A549 (cell line): ENCODE measurements around the gene GOLT1B. TPM values are rescaled to one million over a fixed set of nuclear protein-coding genes. Genes with fewer than 3 reads are reported as not detected.

ENCODE experiments used
- ATAC-seq, 2 experiments: fragments of 200-7000 bp in 1 of 2; fragments of >200 bp in 1 of 2; cut with Nextera tagmentation in 1 of 2; cut with Tn5 transposase in 1 of 2; 3 replicates each; pipeline versions ENCODE4 v1.8.0 to v1.9.1; 2018 to 2020; ENCODE audit warnings: mild to moderate bottlenecking in 1 of 2, moderate library complexity in 1 of 2
- CTCF ChIA-PET: fragments of 300-600 bp; sonication (Branson Sonifier 250); formaldehyde crosslinking; extraction: SDS; loops from one replicate; lab custom pipeline; 2021; ENCODE audit warnings: antibody characterized with exemption, inconsistent platforms; lab: Yijun Ruan, JAX
- POLR2A ChIA-PET: fragments of 350-600 bp; formaldehyde crosslinking; extraction: SDS; loops from one replicate; lab custom pipeline; 2021; ENCODE audit warnings: antibody characterized with exemption, inconsistent platforms; lab: Yijun Ruan, JAX
- DNase-seq, 2 experiments: peaks; one replicate each; pipeline versions ENCODE4 v3.0.0 to v3.0.0-alpha.2; 2011 to 2016; ENCODE audit warnings: low read depth in 1 of 2, low spot score in 1 of 2
- FAIRE-seq: peaks from 2 replicates; lab custom pipeline; 2011; peaks lifted over from hg19 to GRCh38; lab: Jason Lieb, UNC
- H3K27ac ChIP-seq, 2 experiments: fragments of >200 bp; sonication (Bioruptor Twin); formaldehyde crosslinking; 3 replicates each; pipeline ENCODE4 v1.5.1; 2016 to 2017
- H3K4me1 ChIP-seq: fragments of >200 bp; sonication (Bioruptor Twin); formaldehyde crosslinking; 3 replicates; pipeline ENCODE4 v1.6.1; 2016
- H3K4me2 ChIP-seq: fragments of >200 bp; sonication (Bioruptor Twin); formaldehyde crosslinking; 3 replicates; pipeline ENCODE4 v1.6.1; 2016
- H3K4me3 ChIP-seq: fragments of >200 bp; sonication (Bioruptor Twin); formaldehyde crosslinking; 3 replicates; pipeline ENCODE4 v1.5.1; 2016
- H3K9me3 ChIP-seq: fragments of >200 bp; sonication (Bioruptor Twin); formaldehyde crosslinking; 3 replicates; pipeline ENCODE4 v1.6.1; 2016
- ATOH8 ChIP-seq: fragments of 250-450 bp; sonication (Bioruptor Pico); IDR thresholded peaks from 2 replicates; pipeline ENCODE4 v1.5.0; 2020; ENCODE audit warnings: low read depth, mild to moderate bottlenecking, moderate library complexity
- E2F6 ChIP-seq: IDR thresholded peaks from 2 replicates; pipeline ENCODE4 v1.6.1; 2012; ENCODE audit warnings: low read depth, borderline replicate concordance
- EHF ChIP-seq: fragments of 250-450 bp; sonication (Bioruptor Pico); IDR thresholded peaks from 2 replicates; pipeline ENCODE4 v1.5.0; 2020; ENCODE audit warnings: mild to moderate bottlenecking
- ELK1 ChIP-seq: fragments of 150-350 bp; IDR thresholded peaks from 2 replicates; pipeline ENCODE4 v1.6.1; 2014; ENCODE audit warnings: low read depth, mild to moderate bottlenecking, low read length
- EP300 ChIP-seq, 2 experiments: fragments of >200 bp; sonication (Bioruptor Twin); formaldehyde crosslinking; IDR thresholded peaks; 2 replicates in 1 of 2; 3 replicates in 1 of 2; pipeline ENCODE4 v1.6.1; 2016 to 2017
- FOXS1 ChIP-seq: fragments of 250-450 bp; sonication (Bioruptor Pico); IDR thresholded peaks from 2 replicates; pipeline ENCODE4 v1.5.0; 2020; ENCODE audit warnings: mild to moderate bottlenecking, moderate library complexity
- HOXB5 ChIP-seq: fragments of 250-450 bp; sonication (Bioruptor Pico); IDR thresholded peaks from 2 replicates; pipeline ENCODE4 v1.5.0; 2020; ENCODE audit warnings: mild to moderate bottlenecking, moderate library complexity
- JUNB ChIP-seq: fragments of >200 bp; sonication (Bioruptor Twin); formaldehyde crosslinking; IDR thresholded peaks from 2 replicates; pipeline ENCODE4 v1.6.1; 2016
- KDM5A ChIP-seq: fragments of 200-600 bp; sonication (generic); IDR thresholded peaks from 2 replicates; pipeline ENCODE4 v1.6.1; 2016; ENCODE audit warnings: antibody characterized with exemption, mild to moderate bottlenecking
- MYC ChIP-seq: IDR thresholded peaks from 2 replicates; pipeline ENCODE4 v1.6.1; 2012; ENCODE audit warnings: mild to moderate bottlenecking, inconsistent platforms, low read length, improper control_type of control experiment, borderline replicate concordance
- PBX3 ChIP-seq: IDR thresholded peaks from 2 replicates; pipeline ENCODE4 v1.6.1; 2012
- PHF8 ChIP-seq: fragments of 200-600 bp; sonication (generic); IDR thresholded peaks from 2 replicates; pipeline ENCODE4 v1.6.1; 2016; ENCODE audit warnings: low read depth, mild to moderate bottlenecking, antibody characterized with exemption, moderate library complexity, borderline replicate concordance
- RAD21 ChIP-seq, 2 experiments: fragments of >200 bp in 1 of 2; sonication (Bioruptor Twin) in 1 of 2; formaldehyde crosslinking in 1 of 2; IDR thresholded peaks in 1 of 2; conservative IDR thresholded peaks in 1 of 2; 2 replicates in 1 of 2; 3 replicates in 1 of 2; pipeline ENCODE4 v1.6.1; 2012 to 2018; ENCODE audit warnings: inconsistent platforms in 1 of 2
- RARB ChIP-seq: fragments of 250-450 bp; sonication (Bioruptor Pico); IDR thresholded peaks from 2 replicates; pipeline ENCODE4 v1.8.0; 2021; ENCODE audit warnings: mild to moderate bottlenecking, moderate library complexity
- RFX5 ChIP-seq: fragments of 450-650 bp; IDR thresholded peaks from 2 replicates; pipeline ENCODE4 v1.7.1; 2014; ENCODE audit warnings: antibody characterized with exemption, mild to moderate bottlenecking, moderate library complexity
- SREBF2 ChIP-seq: fragments of 450-650 bp; IDR thresholded peaks from 2 replicates; pipeline ENCODE4 v1.6.1; 2014; ENCODE audit warnings: mild to moderate bottlenecking, moderate library complexity
- ZFP36 ChIP-seq: fragments of 450-650 bp; IDR thresholded peaks from 2 replicates; pipeline ENCODE4 v1.6.1; 2014; ENCODE audit warnings: borderline replicate concordance; ENCODE audit not compliant: partially characterized antibody
- ZNF302 ChIP-seq: fragments of 250-450 bp; sonication (Bioruptor Pico); IDR thresholded peaks from 2 replicates; pipeline ENCODE4 v1.9.0; 2021; ENCODE audit warnings: inconsistent platforms, mild to moderate bottlenecking, moderate library complexity
- WGBS: methylation state at CpG from one replicate; pipeline ENCODE4 v1.1.6; 2017; ENCODE audit errors: missing lambda C conversion rate; 5-methylcytosine and 5-hydroxymethylcytosine counted together
- polyA plus RNA-seq, 4 experiments: library from polyadenylated mRNA; depleted of rRNA in 3 of 4; stranded (reverse); fragments of >200 nt; fragmentation: RNase III in 1 of 4; extraction: RNeasy Plus Mini Kit Qiagen cat#74134 plus additional on column Dnase treatment in 1 of 4; gene quantifications; 2 replicates in 3 of 4; 3 replicates in 1 of 4; pipeline ENCODE4 v1.2.3, GENCODE V29; 2011 to 2017

The GOLT1B gene
- polyA plus RNA-seq, 2 of the 4 experiments (the other 2 are of a cell fraction), result 73.4 to 80.4 TPM

- no peak for FAIRE-seq
- Histone ChIP-seq H3K9me3 (no peaks in the 10 kb centered on the region), H3K4me3 (no peak overlapping the region), H3K27ac (no peak overlapping the region), H3K4me1 (no peaks in the 10 kb centered on the region), H3K4me2 (no peak overlapping the region)
- ChIA-PET CTCF (no interaction called here), POLR2A (interaction anchor here (1.0 kb wide), 1 partner anchor 15 kb away, joined by 4 read pairs; the partner anchor contains the start of genes GOLT1B and RECQL)
- DNase-seq, result no peak
- TF ChIP-seq HOXB5 (CRISPR knock-in tag), result no peak
- no peak for TF ChIP-seq ZFP36
- no peak for TF ChIP-seq JUNB
- no peak for TF ChIP-seq FOXS1 (CRISPR knock-in tag)
- no peak for TF ChIP-seq EP300 (IDR thresholded peaks at IDR 0.05)
- TF ChIP-seq ATOH8, result no peak
- no peak for TF ChIP-seq E2F6
- WGBS, result 93% methylated on average over 2 of the region's 2 CpGs
- ATAC-seq, result no peak
Measured at GRCh38 chr12:21516281-21516680, 14.7 kb downstream of the GOLT1B start.

GRCh38 chr12:21518451-21518850, 16.9 kb downstream of the GOLT1B start:
- FAIRE-seq, result no peak
- no peak for TF ChIP-seq EHF
- no peak for TF ChIP-seq HOXB5 (CRISPR knock-in tag)
- TF ChIP-seq RFX5, result no peak
- TF ChIP-seq SREBF2, result no peak
- TF ChIP-seq PHF8, result no peak
- TF ChIP-seq RARB (CRISPR knock-in tag), result no peak
- TF ChIP-seq RAD21 (conservative IDR thresholded peaks at IDR 0.05 in 1 of 2, IDR thresholded peaks at IDR 0.05 in 1 of 2), result no peak
- no peak for TF ChIP-seq FOXS1 (CRISPR knock-in tag)
- no peak for TF ChIP-seq PBX3
- TF ChIP-seq, all 56 proteins: peak for 0
- ChIA-PET POLR2A (no interaction called here), CTCF (interaction anchor here (1.2 kb wide), 1 partner anchor 10 kb away, joined by 3 read pairs; no protein-coding TSS in a partner anchor)
- Histone ChIP-seq H3K4me3 (no peak overlapping the region), H3K4me2 (no peak overlapping the region), H3K9me3 (no peaks in the 10 kb centered on the region), H3K4me1 (no peaks in the 10 kb centered on the region), H3K27ac (no peak overlapping the region)
- WGBS, result 91% methylated on average over 3 of the region's 3 CpGs
- ATAC-seq, result no peak
- DNase-seq, result no peak

GRCh38 chr12:21521541-21521940, 20.0 kb downstream of the GOLT1B start:
- CTCF ChIA-PET, result no interaction called here
- H3K9me3 ChIP-seq, result 0 out of 3 replicates have a peak, but pooled peaks cover 2% of the 10 kb centered on the region
- POLR2A ChIA-PET, result no interaction called here
- no peak overlapping the region for H3K27ac ChIP-seq
- H3K4me2 ChIP-seq, result no peak overlapping the region
- DNase-seq (no peak), ATAC-seq (no peak), FAIRE-seq (no peak)
- WGBS, result 58% methylated on average over 1 of the region's 1 CpG
- peaks cover 12% of the 10 kb centered on the region for H3K4me1 ChIP-seq
- no peak for TF ChIP-seq ZNF302 (CRISPR knock-in tag)
- TF ChIP-seq MYC, result no peak
- TF ChIP-seq ELK1, result no peak
- TF ChIP-seq KDM5A, result no peak
- H3K4me3 ChIP-seq, result no peak overlapping the region
